Measurements from ENCODE around the gene MMP20.

MMP20 gene

GRCh38 chr11:102530558-102530957 lies 94.6 kb downstream of the MMP20 start, which contains the start of gene MMP7:
MMP7 (minus strand) TSS chr11:102530747; CDS start chr11:102530700, 47 bp downstream.
- Histone ChIP-seq H3K79me1 (ENCODE audit: low read depth, low read length) (no peaks in the 10 kb centered on the region), H3K23ac (ENCODE audit: low read depth, low read length, poor library complexity) (no peak within 1 kb of the TSS), H3K4ac (ENCODE audit: low read length) (no peak within 1 kb of the TSS), H2BK12ac (ENCODE audit: low read length) (no peak within 1 kb of the TSS), H3K4me1 (ENCODE audit: control insufficient read depth in 2 of 2, insufficient read depth in 1 of 2, low read depth in 1 of 2, low read length in 2 of 2) (no peaks in the 10 kb centered on the region), H3K9me3 (replicated peaks in 1 of 2; ENCODE audit: control insufficient read depth in 2 of 2, insufficient read depth in 1 of 2, low read depth in 1 of 2, low read length in 2 of 2) (no peaks in the 10 kb centered on the region), H3K9ac (ENCODE audit: low read depth, low read length, poor library complexity) (peak within 1 kb of the TSS; percentile 83), H2AFZ (ENCODE audit: low read length) (no peak within 1 kb of the TSS), H3K14ac (ENCODE audit: low read length) (no peak within 1 kb of the TSS), H2AK5ac (ENCODE audit: low read depth, low read length) (no peak within 1 kb of the TSS), H4K8ac (ENCODE audit: low read depth, low read length) (no peak within 1 kb of the TSS), H3K27me3 (ENCODE audit: control insufficient read depth in 3 of 3, insufficient read depth in 3 of 3, low read depth in 1 of 3, low read length in 3 of 3) (peaks cover 0 to 7% (median 0%) of the 10 kb centered on the region in 3 experiments), H3K4me3 (ENCODE audit: low read length in 2 of 2) (no peak within 1 kb of the TSS), H4K91ac (ENCODE audit: low read depth, low read length, poor library complexity) (no peak within 1 kb of the TSS), H3K27ac (replicated peaks; ENCODE audit: low read length) (no peak within 1 kb of the TSS), H3K36me3 (replicated peaks in 1 of 2; ENCODE audit: control insufficient read depth in 2 of 2, insufficient read depth in 2 of 2, low read length in 2 of 2) (no peaks in the 10 kb centered on the region), H3K18ac (ENCODE audit: low read length) (no peak within 1 kb of the TSS), H3K4me2 (ENCODE audit: insufficient read depth, low read length, poor library complexity, severe bottlenecking) (no peak within 1 kb of the TSS), H2BK120ac (ENCODE audit: low read depth, low read length) (no peak within 1 kb of the TSS), H2BK5ac (ENCODE audit: low read length) (no peak within 1 kb of the TSS), H2BK15ac (ENCODE audit: low read length) (no peak within 1 kb of the TSS)
- WGBS, 2 donors (ENCODE audit: extremely low coverage in 2 of 2, insufficient read length in 2 of 2, insufficient replicate concordance in 1 of 2) = no CpG with 5 or more reads among the region's 8 CpGs
- no peak for DNase-seq (ENCODE audit: low spot score)

- no peak overlapping the region for H3K4me3 ChIP-seq (ENCODE audit: low read length in 2 of 2)
- no peak overlapping the region for H4K91ac ChIP-seq (ENCODE audit: low read depth, low read length, poor library complexity)
- H4K8ac ChIP-seq (ENCODE audit: low read depth, low read length) = no peak overlapping the region
- H3K9me3 ChIP-seq (replicated peaks in 1 of 2; ENCODE audit: control insufficient read depth in 2 of 2, insufficient read depth in 1 of 2, low read depth in 1 of 2, low read length in 2 of 2) = no peaks in the 10 kb centered on the region
- H2BK12ac ChIP-seq (ENCODE audit: low read length) = no peak overlapping the region
- no peak overlapping the region for H3K9ac ChIP-seq (ENCODE audit: low read depth, low read length, poor library complexity)
- H3K4me1 ChIP-seq (ENCODE audit: control insufficient read depth in 2 of 2, insufficient read depth in 1 of 2, low read depth in 1 of 2, low read length in 2 of 2) = no peaks in the 10 kb centered on the region
- DNase-seq (ENCODE audit: low spot score) = no peak
- no peak overlapping the region for H2BK5ac ChIP-seq (ENCODE audit: low read length)
- no peak overlapping the region for H3K23ac ChIP-seq (ENCODE audit: low read depth, low read length, poor library complexity)
- H2AK5ac ChIP-seq (ENCODE audit: low read depth, low read length) = no peak overlapping the region
- H3K4ac ChIP-seq (ENCODE audit: low read length) = no peak overlapping the region
- H3K4me2 ChIP-seq (ENCODE audit: insufficient read depth, low read length, poor library complexity, severe bottlenecking) = no peak overlapping the region
- H3K14ac ChIP-seq (ENCODE audit: low read length) = no peak overlapping the region
- H2BK120ac ChIP-seq (ENCODE audit: low read depth, low read length) = no peak overlapping the region
- no peaks in the 10 kb centered on the region for H3K79me1 ChIP-seq (ENCODE audit: low read depth, low read length)
- H3K27ac ChIP-seq (replicated peaks; ENCODE audit: low read length) = no peak overlapping the region
- H3K27me3 ChIP-seq (ENCODE audit: control insufficient read depth in 3 of 3, insufficient read depth in 3 of 3, low read depth in 1 of 3, low read length in 3 of 3) = peaks cover 0 to 4% (median 0%) of the 10 kb centered on the region in 3 experiments
- no peak overlapping the region for H3K18ac ChIP-seq (ENCODE audit: low read length)
- no peaks in the 10 kb centered on the region for H3K36me3 ChIP-seq (replicated peaks in 1 of 2; ENCODE audit: control insufficient read depth in 2 of 2, insufficient read depth in 2 of 2, low read length in 2 of 2)
- H2AFZ ChIP-seq (ENCODE audit: low read length) = no peak overlapping the region
- no peak overlapping the region for H2BK15ac ChIP-seq (ENCODE audit: low read length)
These were observed 96.5 kb downstream of the MMP20 start for GRCh38 chr11:102528618-102529017.

GRCh38 chr11:102527684-102528083 lies 97.4 kb downstream of the MMP20 start:
- H4K8ac ChIP-seq (ENCODE audit: low read depth, low read length) = no peak overlapping the region
- no peak overlapping the region for H2BK120ac ChIP-seq (ENCODE audit: low read depth, low read length)
- H3K4me3 ChIP-seq (ENCODE audit: low read length in 2 of 2) = no peak overlapping the region
- H2BK5ac ChIP-seq (ENCODE audit: low read length) = no peak overlapping the region
- DNase-seq (ENCODE audit: low spot score) = no peak
- H3K27me3 ChIP-seq (ENCODE audit: control insufficient read depth in 3 of 3, insufficient read depth in 3 of 3, low read depth in 1 of 3, low read length in 3 of 3) = peaks cover 0 to 4% (median 0%) of the 10 kb centered on the region in 3 experiments
- no peaks in the 10 kb centered on the region for H3K4me1 ChIP-seq (ENCODE audit: control insufficient read depth in 2 of 2, insufficient read depth in 1 of 2, low read depth in 1 of 2, low read length in 2 of 2)
- H3K18ac ChIP-seq (ENCODE audit: low read length) = no peak overlapping the region
- H2BK12ac ChIP-seq (ENCODE audit: low read length) = no peak overlapping the region
- H3K4me2 ChIP-seq (ENCODE audit: insufficient read depth, low read length, poor library complexity, severe bottlenecking) = no peak overlapping the region
- no peak overlapping the region for H2BK15ac ChIP-seq (ENCODE audit: low read length)
- H2AFZ ChIP-seq (ENCODE audit: low read length) = no peak overlapping the region
- no peak overlapping the region for H3K9ac ChIP-seq (ENCODE audit: low read depth, low read length, poor library complexity)
- no peaks in the 10 kb centered on the region for H3K79me1 ChIP-seq (ENCODE audit: low read depth, low read length)
- H3K4ac ChIP-seq (ENCODE audit: low read length) = no peak overlapping the region
- H3K23ac ChIP-seq (ENCODE audit: low read depth, low read length, poor library complexity) = no peak overlapping the region
- H2AK5ac ChIP-seq (ENCODE audit: low read depth, low read length) = no peak overlapping the region
- no peaks in the 10 kb centered on the region for H3K9me3 ChIP-seq (replicated peaks in 1 of 2; ENCODE audit: control insufficient read depth in 2 of 2, insufficient read depth in 1 of 2, low read depth in 1 of 2, low read length in 2 of 2)
- no CpG with 5 or more reads among the region's 2 CpGs for whole genome bisulfite sequencing, 2 donors (ENCODE audit: extremely low coverage in 2 of 2, insufficient read length in 2 of 2, insufficient replicate concordance in 1 of 2)
- no peak overlapping the region for H3K14ac ChIP-seq (ENCODE audit: low read length)
- H4K91ac ChIP-seq (ENCODE audit: low read depth, low read length, poor library complexity) = no peak overlapping the region
- H3K36me3 ChIP-seq (replicated peaks in 1 of 2; ENCODE audit: control insufficient read depth in 2 of 2, insufficient read depth in 2 of 2, low read length in 2 of 2) = no peaks in the 10 kb centered on the region
- H3K27ac ChIP-seq (replicated peaks; ENCODE audit: low read length) = no peak overlapping the region

GRCh38 chr11:102527041-102527440 lies 98.1 kb downstream of the MMP20 start:
- H4K91ac ChIP-seq (ENCODE audit: low read depth, low read length, poor library complexity) = no peak overlapping the region
- H4K8ac ChIP-seq (ENCODE audit: low read depth, low read length) = no peak overlapping the region
- H3K14ac ChIP-seq (ENCODE audit: low read length) = no peak overlapping the region
- no peaks in the 10 kb centered on the region for H3K4me1 ChIP-seq (ENCODE audit: control insufficient read depth in 2 of 2, insufficient read depth in 1 of 2, low read depth in 1 of 2, low read length in 2 of 2)
- no CpG with 5 or more reads among the region's 1 CpG for WGBS, 2 donors (ENCODE audit: extremely low coverage in 2 of 2, insufficient read length in 2 of 2, insufficient replicate concordance in 1 of 2)
- no peak overlapping the region for H2BK15ac ChIP-seq (ENCODE audit: low read length)
- H3K4me2 ChIP-seq (ENCODE audit: insufficient read depth, low read length, poor library complexity, severe bottlenecking) = no peak overlapping the region
- no peak overlapping the region for H3K9ac ChIP-seq (ENCODE audit: low read depth, low read length, poor library complexity)
- H3K4ac ChIP-seq (ENCODE audit: low read length) = no peak overlapping the region
- H3K9me3 ChIP-seq (replicated peaks in 1 of 2; ENCODE audit: control insufficient read depth in 2 of 2, insufficient read depth in 1 of 2, low read depth in 1 of 2, low read length in 2 of 2) = no peaks in the 10 kb centered on the region
- H2BK12ac ChIP-seq (ENCODE audit: low read length) = no peak overlapping the region
- H2AK5ac ChIP-seq (ENCODE audit: low read depth, low read length) = no peak overlapping the region
- no peak for DNase-seq (ENCODE audit: low spot score)
- H3K23ac ChIP-seq (ENCODE audit: low read depth, low read length, poor library complexity) = no peak overlapping the region
- H2AFZ ChIP-seq (ENCODE audit: low read length) = no peak overlapping the region
- H2BK5ac ChIP-seq (ENCODE audit: low read length) = no peak overlapping the region
- H3K36me3 ChIP-seq (replicated peaks in 1 of 2; ENCODE audit: control insufficient read depth in 2 of 2, insufficient read depth in 2 of 2, low read length in 2 of 2) = no peaks in the 10 kb centered on the region
- H3K27ac ChIP-seq (replicated peaks; ENCODE audit: low read length) = no peak overlapping the region
- no peak overlapping the region for H3K4me3 ChIP-seq (ENCODE audit: low read length in 2 of 2)
- peaks cover 0 to 4% (median 0%) of the 10 kb centered on the region in 3 experiments for H3K27me3 ChIP-seq (ENCODE audit: control insufficient read depth in 3 of 3, insufficient read depth in 3 of 3, low read depth in 1 of 3, low read length in 3 of 3)
- no peak overlapping the region for H3K18ac ChIP-seq (ENCODE audit: low read length)
- no peaks in the 10 kb centered on the region for H3K79me1 ChIP-seq (ENCODE audit: low read depth, low read length)
- no peak overlapping the region for H2BK120ac ChIP-seq (ENCODE audit: low read depth, low read length)
